Uterus (tissue), 4 donors: ENCODE measurements around the gene CACNA1C. TPM values are rescaled to one million over a fixed set of nuclear protein-coding genes. Genes with fewer than 3 reads are reported as not detected.

Experiments
- DNase-seq, 2 donors: peaks; one replicate each; pipeline ENCODE4 v3.0.0-alpha.2; 2019 to 2020
- H3K27ac ChIP-seq, 2 donors: fragments of 200-600 bp; sonication (generic); 1 replicate in 1 of 2; 2 replicates in 1 of 2; pipeline ENCODE4 v1.5.1; 2016 to 2018
- H3K27me3 ChIP-seq, 2 donors: fragments of 200-600 bp; sonication (generic); one replicate each; pipeline ENCODE4 v1.5.1; 2018 to 2019; ENCODE audit warnings: control low read depth in 1 of 2
- H3K36me3 ChIP-seq, 2 donors: fragments of 200-600 bp; sonication (generic); one replicate each; pipeline ENCODE4 v1.5.1; 2019; ENCODE audit warnings: control low read depth in 1 of 2
- H3K4me1 ChIP-seq, 2 donors: fragments of 200-600 bp; sonication (generic); one replicate each; pipeline ENCODE4 v1.5.1; 2018 to 2019; ENCODE audit warnings: control low read depth in 1 of 2
- H3K4me3 ChIP-seq, 2 donors: fragments of 200-600 bp; sonication (generic); 1 replicate in 1 of 2; 2 replicates in 1 of 2; pipeline ENCODE4 v1.5.1; 2018 to 2019; ENCODE audit warnings: mild to moderate bottlenecking in 1 of 2
- H3K9me3 ChIP-seq, 2 donors: fragments of 200-600 bp; sonication (generic); one replicate each; pipeline ENCODE4 v1.5.1; 2019; ENCODE audit warnings: control low read depth in 1 of 2
- CTCF ChIP-seq, 4 experiments: fragments of 200-600 bp in 2 of 4; fragments of 450-650 bp in 2 of 4; sonication (generic) in 2 of 4; IDR thresholded peaks; one replicate each; pipeline ENCODE4 v1.5.1; 2016 to 2019; ENCODE audit warnings: antibody characterized with exemption in 4 of 4, mild to moderate bottlenecking in 2 of 4, moderate library complexity in 1 of 4
- POLR2A ChIP-seq, 2 donors: fragments of 450-650 bp; IDR thresholded peaks; one replicate each; pipeline ENCODE4 v1.6.1; 2016; ENCODE audit warnings: antibody characterized with exemption in 2 of 2, mild to moderate bottlenecking in 1 of 2, moderate library complexity in 1 of 2
- intact Hi-C: fragments of 100-400 bp; cut with DNase I; formaldehyde crosslinking; loops from one replicate; pipeline ENCODE4 v1.15.1; 2023; ENCODE audit warnings: low total_unique reads
- total RNA-seq, 4 donors: library from RNA; depleted of rRNA in 3 of 4; stranded (reverse); fragments of >200 nt in 3 of 4; gene quantifications; one replicate each; pipeline versions ENCODE4 v1.1.0 to v1.2.4, GENCODE V29; 2014 to 2023
- donor health status: DM: yes; HTN: yes; CAD: no.

The CACNA1C gene
- total RNA-seq, 4 donors from 2014 or later = 15.9 to 121 (median 32.1) TPM

GRCh38 chr12:2447861-2448260 is 395.1 kb downstream of the CACNA1C start:
- Histone ChIP-seq H3K4me3 (no peak overlapping the region), H3K27ac (no peak overlapping the region), H3K27me3 (no peaks in the 10 kb centered on the region), H3K36me3 (no peaks in the 10 kb centered on the region), H3K9me3 (no peaks in the 10 kb centered on the region), H3K4me1 (no peaks in the 10 kb centered on the region)
- intact Hi-C loops = no loop called here
- no peak for TF ChIP-seq POLR2A (IDR thresholded peaks at IDR 0.05)
- TF ChIP-seq CTCF (IDR thresholded peaks at IDR 0.05) = no peak
- no peak for DNase-seq

- intact Hi-C loops = no loop called here
- Histone ChIP-seq H3K27ac (no peak overlapping the region), H3K9me3 (no peaks in the 10 kb centered on the region), H3K4me1 (no peaks in the 10 kb centered on the region), H3K4me3 (no peak overlapping the region), H3K36me3 (no peaks in the 10 kb centered on the region), H3K27me3 (no peaks in the 10 kb centered on the region)
- TF ChIP-seq POLR2A (IDR thresholded peaks at IDR 0.05) (no peak), CTCF (IDR thresholded peaks at IDR 0.05) (no peak)
- no peak for DNase-seq
Observed at GRCh38 chr12:2449586-2449985, 396.8 kb downstream of the CACNA1C start.

- no peaks in the 10 kb centered on the region for H3K4me1 ChIP-seq
- TF ChIP-seq CTCF (IDR thresholded peaks at IDR 0.05) = no peak
- no peak overlapping the region for H3K4me3 ChIP-seq
- no peak for DNase-seq
- no peaks in the 10 kb centered on the region for H3K27me3 ChIP-seq
- H3K27ac ChIP-seq = no peak overlapping the region
- no peaks in the 10 kb centered on the region for H3K36me3 ChIP-seq
- no peaks in the 10 kb centered on the region for H3K9me3 ChIP-seq
- intact Hi-C loops = no loop called here
Observed at GRCh38 chr12:2450553-2450952, 397.8 kb downstream of the CACNA1C start.

- H3K4me3 ChIP-seq = no peak overlapping the region
- no peaks in the 10 kb centered on the region for H3K36me3 ChIP-seq
- intact Hi-C loops = no loop called here
- H3K27ac ChIP-seq = no peak overlapping the region
- DNase-seq = no peak
- no peaks in the 10 kb centered on the region for H3K27me3 ChIP-seq
- no peaks in the 10 kb centered on the region for H3K9me3 ChIP-seq
- no peaks in the 10 kb centered on the region for H3K4me1 ChIP-seq
- TF ChIP-seq POLR2A (IDR thresholded peaks at IDR 0.05) (no peak), CTCF (IDR thresholded peaks at IDR 0.05) (no peak)
Observed at GRCh38 chr12:2451025-2451424, 398.2 kb downstream of the CACNA1C start.

GRCh38 chr12:2451497-2451896 is 398.7 kb downstream of the CACNA1C start:
- Histone ChIP-seq H3K4me3 (no peak overlapping the region), H3K4me1 (no peaks in the 10 kb centered on the region), H3K9me3 (no peaks in the 10 kb centered on the region), H3K36me3 (no peaks in the 10 kb centered on the region), H3K27me3 (no peaks in the 10 kb centered on the region), H3K27ac (no peak overlapping the region)
- no peak for DNase-seq
- TF ChIP-seq CTCF (IDR thresholded peaks at IDR 0.05) = no peak
- no peak for TF ChIP-seq POLR2A (IDR thresholded peaks at IDR 0.05)
- intact Hi-C loops = no loop called here
